ENCODE measurements around the gene BCAT1.

DNA sequence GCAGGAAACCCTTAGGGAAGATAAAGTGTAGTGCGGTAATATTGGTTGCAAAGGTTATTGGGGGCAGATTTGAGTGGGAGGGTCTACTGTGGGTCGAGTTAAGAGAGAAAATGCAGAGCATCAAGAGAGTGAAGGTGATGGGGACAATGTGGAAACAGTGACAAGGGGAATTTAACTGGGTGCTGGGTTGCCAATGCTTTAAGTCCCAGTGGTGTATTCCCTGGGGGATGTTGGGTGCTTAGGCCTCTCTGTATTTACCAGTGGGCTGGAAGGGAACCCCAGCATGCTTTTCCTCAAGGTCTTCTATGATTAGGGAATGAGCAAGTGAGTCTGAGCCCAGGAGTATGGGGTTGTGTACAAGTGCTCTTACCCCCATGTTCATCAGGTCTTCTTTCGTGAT, 10.6 kb downstream of the BCAT1 start:
- no peak for TF ChIP-seq EZH2 (IDR thresholded peaks at IDR 0.05; ENCODE audit: insufficient read depth, poor library complexity, severe bottlenecking)
- no peak for TF ChIP-seq EZH2phosphoT487 (IDR thresholded peaks at IDR 0.05; ENCODE audit: insufficient read depth, low read depth)

All from GM23248 (cell line).